Breast epithelium (tissue), 3 donors: ENCODE data around the gene SHISA8.

Source experiments
- POLR2A ChIP-seq: fragments of 450-650 bp; IDR thresholded peaks from one replicate; pipeline ENCODE4 v1.6.1; 2016; ENCODE audit warnings: antibody characterized with exemption, mild to moderate bottlenecking, moderate library complexity
- POLR2AphosphoS5 ChIP-seq, 3 donors: sonication (generic); formaldehyde crosslinking; IDR thresholded peaks; one replicate each; pipeline ENCODE4 v1.6.1; 2017; ENCODE audit warnings: antibody characterized with exemption in 3 of 3
- TF ChIP-seq, protein P1 (sequence below), 3 donors: fragments of 450-650 bp; IDR thresholded peaks; one replicate each; pipeline ENCODE4 v1.5.1; 2016 to 2017; ENCODE audit warnings: antibody characterized with exemption in 3 of 3, mild to moderate bottlenecking in 3 of 3, moderate library complexity in 3 of 3

DNA sequence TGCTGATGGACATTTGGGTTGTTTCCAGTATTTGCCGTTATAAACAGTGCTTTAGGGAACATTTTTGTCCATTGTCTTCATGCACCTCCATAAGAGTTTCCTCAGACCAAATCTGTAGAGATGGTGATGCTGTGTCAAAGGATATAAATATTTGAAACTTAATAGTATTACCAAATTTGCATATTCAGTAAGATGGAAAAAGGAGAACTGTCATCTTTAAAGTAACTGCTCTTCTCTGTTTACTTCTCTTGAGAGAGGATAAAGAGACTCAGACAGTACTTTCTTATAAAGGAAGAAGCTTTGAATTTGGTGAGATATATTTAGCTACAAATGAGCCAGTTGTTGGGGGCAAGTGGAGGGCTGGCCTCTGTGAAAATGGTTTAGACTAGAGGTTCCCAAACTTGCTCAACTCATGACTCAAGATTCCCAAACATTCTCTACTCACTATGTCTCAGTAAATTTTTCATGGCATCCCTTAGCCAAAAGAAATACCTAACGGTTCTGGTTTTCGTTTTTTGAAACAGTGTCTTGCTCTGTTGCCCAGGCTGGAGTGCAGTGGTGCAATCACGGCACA, 26.2 kb downstream of the SHISA8 start:
- TF ChIP-seq, protein P1, sequence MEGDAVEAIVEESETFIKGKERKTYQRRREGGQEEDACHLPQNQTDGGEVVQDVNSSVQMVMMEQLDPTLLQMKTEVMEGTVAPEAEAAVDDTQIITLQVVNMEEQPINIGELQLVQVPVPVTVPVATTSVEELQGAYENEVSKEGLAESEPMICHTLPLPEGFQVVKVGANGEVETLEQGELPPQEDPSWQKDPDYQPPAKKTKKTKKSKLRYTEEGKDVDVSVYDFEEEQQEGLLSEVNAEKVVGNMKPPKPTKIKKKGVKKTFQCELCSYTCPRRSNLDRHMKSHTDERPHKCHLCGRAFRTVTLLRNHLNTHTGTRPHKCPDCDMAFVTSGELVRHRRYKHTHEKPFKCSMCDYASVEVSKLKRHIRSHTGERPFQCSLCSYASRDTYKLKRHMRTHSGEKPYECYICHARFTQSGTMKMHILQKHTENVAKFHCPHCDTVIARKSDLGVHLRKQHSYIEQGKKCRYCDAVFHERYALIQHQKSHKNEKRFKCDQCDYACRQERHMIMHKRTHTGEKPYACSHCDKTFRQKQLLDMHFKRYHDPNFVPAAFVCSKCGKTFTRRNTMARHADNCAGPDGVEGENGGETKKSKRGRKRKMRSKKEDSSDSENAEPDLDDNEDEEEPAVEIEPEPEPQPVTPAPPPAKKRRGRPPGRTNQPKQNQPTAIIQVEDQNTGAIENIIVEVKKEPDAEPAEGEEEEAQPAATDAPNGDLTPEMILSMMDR (IDR thresholded peaks at IDR 0.05) = no peak
- TF ChIP-seq POLR2A (no peak), POLR2AphosphoS5 (IDR thresholded peaks at IDR 0.05) (no peak)
